H9 (cell line): ENCODE measurements around the gene SLIT1. TPM values are rescaled to one million over a fixed set of nuclear protein-coding genes. Genes with fewer than 3 reads are reported as not detected.

Source experiments
- DNase-seq: peaks from one replicate; pipeline ENCODE4 v3.0.0-alpha.2; 2017
- H2AFZ ChIP-seq: one replicate; pipeline ENCODE4 v1.6.1; 2013; ENCODE audit warnings: mild to moderate bottlenecking, low read length, control low read depth, moderate library complexity
- H2AK5ac ChIP-seq: 2 replicates; pipeline ENCODE4 v1.6.1; 2013; ENCODE audit warnings: low read length, control low read depth, mixed read lengths; ENCODE audit not compliant: insufficient read length
- H2BK120ac ChIP-seq: one replicate; pipeline ENCODE4 v1.6.1; 2013; ENCODE audit warnings: low read depth, mild to moderate bottlenecking, low read length, control low read depth, inconsistent platforms; ENCODE audit not compliant: poor library complexity, severe bottlenecking
- H2BK12ac ChIP-seq: 2 replicates; pipeline ENCODE4 v1.6.1; 2013; ENCODE audit warnings: low read length, control low read depth, mixed read lengths, low read depth; ENCODE audit not compliant: insufficient read length
- H2BK15ac ChIP-seq: 2 replicates; pipeline ENCODE4 v1.6.1; 2013; ENCODE audit warnings: low read depth, low read length, control low read depth
- H2BK20ac ChIP-seq: one replicate; pipeline ENCODE4 v1.6.1; 2013; ENCODE audit warnings: low read depth, mild to moderate bottlenecking, low read length, control low read depth, inconsistent platforms; ENCODE audit not compliant: poor library complexity, severe bottlenecking
- H2BK5ac ChIP-seq: 2 replicates; pipeline ENCODE4 v1.6.1; 2013; ENCODE audit warnings: low read length, control low read depth, mixed read lengths; ENCODE audit not compliant: insufficient read length
- H3K14ac ChIP-seq: 2 replicates; pipeline ENCODE4 v1.6.1; 2013; ENCODE audit warnings: low read length, control low read depth; ENCODE audit not compliant: insufficient read depth
- H3K18ac ChIP-seq: 2 replicates; pipeline ENCODE4 v1.6.1; 2013; ENCODE audit warnings: low read depth, mild to moderate bottlenecking, mixed read lengths, low read length, control low read depth; ENCODE audit not compliant: insufficient read length
- H3K23ac ChIP-seq: 2 replicates; pipeline ENCODE4 v1.6.1; 2013; ENCODE audit warnings: low read length, control low read depth, mixed read lengths, low read depth; ENCODE audit not compliant: insufficient read length
- H3K23me2 ChIP-seq: 2 replicates; pipeline ENCODE4 v1.6.1; 2013; ENCODE audit warnings: low read depth, mild to moderate bottlenecking, mixed read lengths, low read length, control low read depth; ENCODE audit not compliant: insufficient read length, poor library complexity, severe bottlenecking
- H3K27ac ChIP-seq: 2 replicates; pipeline ENCODE4 v1.5.1; 2013; ENCODE audit warnings: low read length, control low read depth, mixed read lengths, low read depth; ENCODE audit not compliant: insufficient read length
- H3K27me3 ChIP-seq: 2 replicates; pipeline ENCODE4 v1.6.1; 2013; ENCODE audit warnings: low read length, control low read depth, inconsistent platforms; ENCODE audit not compliant: insufficient read depth
- H3K4ac ChIP-seq: 2 replicates; pipeline ENCODE4 v1.6.1; 2013; ENCODE audit warnings: low read depth, mild to moderate bottlenecking, control low read depth, inconsistent platforms, low read length, moderate library complexity
- H3K4me1 ChIP-seq: 2 replicates; pipeline ENCODE4 v1.6.1; 2013; ENCODE audit warnings: low read length, control low read depth, inconsistent platforms; ENCODE audit not compliant: insufficient read depth
- H3K4me2 ChIP-seq: 2 replicates; pipeline ENCODE4 v1.6.1; 2013; ENCODE audit warnings: low read length, control low read depth, mixed read lengths; ENCODE audit not compliant: insufficient read length, insufficient read depth
- H3K56ac ChIP-seq: 2 replicates; pipeline ENCODE4 v1.6.1; 2013; ENCODE audit warnings: low read depth, mild to moderate bottlenecking, mixed read lengths, low read length, control low read depth; ENCODE audit not compliant: insufficient read length
- H3K79me1 ChIP-seq: 2 replicates; pipeline ENCODE4 v1.6.1; 2013; ENCODE audit warnings: low read depth, mild to moderate bottlenecking, moderate library complexity, low read length, control low read depth, inconsistent platforms; ENCODE audit not compliant: insufficient read depth, poor library complexity, severe bottlenecking
- H3K79me2 ChIP-seq: 2 replicates; pipeline ENCODE4 v1.6.1; 2013; ENCODE audit warnings: low read length, control low read depth, inconsistent platforms; ENCODE audit not compliant: insufficient read depth
- H3K9ac ChIP-seq: 2 replicates; pipeline ENCODE4 v1.6.1; 2013; ENCODE audit warnings: low read length, control low read depth, mixed read lengths; ENCODE audit not compliant: insufficient read length; ENCODE audit errors: extremely low read depth
- H3K9me3 ChIP-seq: one replicate; pipeline ENCODE4 v1.6.1; 2013; ENCODE audit warnings: low read depth, low read length, inconsistent platforms; ENCODE audit not compliant: control insufficient read depth
- H3T11ph ChIP-seq: one replicate; pipeline ENCODE4 v1.6.1; 2013; ENCODE audit warnings: mild to moderate bottlenecking, low read length, control low read depth, inconsistent platforms
- H4K20me1 ChIP-seq: one replicate; pipeline ENCODE4 v1.6.1; 2013; ENCODE audit not compliant: control insufficient read depth, insufficient read length, insufficient read depth
- H4K5ac ChIP-seq: 2 replicates; pipeline ENCODE4 v1.6.1; 2013; ENCODE audit warnings: low read depth, mild to moderate bottlenecking, mixed read lengths, low read length, control low read depth; ENCODE audit not compliant: insufficient read length
- H4K8ac ChIP-seq: replicated peaks from 2 replicates; pipeline ENCODE4 v1.6.1; 2013; ENCODE audit warnings: low read length, control low read depth, mixed read lengths, low read depth; ENCODE audit not compliant: insufficient read length
- H4K91ac ChIP-seq: 2 replicates; pipeline ENCODE4 v1.6.1; 2013; ENCODE audit warnings: low read depth, mild to moderate bottlenecking, moderate library complexity, mixed read lengths, low read length, control low read depth; ENCODE audit not compliant: insufficient read length
- H3K27ac Mint-ChIP-seq, 3 experiments: 2 replicates in 2 of 3; 3 replicates in 1 of 3; pipeline ENCODE4 v1.8.0; 2020 to 2021; ENCODE audit warnings: mixed read lengths in 3 of 3, mild to moderate bottlenecking in 1 of 3, moderate library complexity in 1 of 3
- H3K27me3 Mint-ChIP-seq: 2 replicates; pipeline ENCODE4 v1.8.0; 2021; ENCODE audit warnings: low read depth, mild to moderate bottlenecking, moderate library complexity, mixed read lengths
- H3K36me3 Mint-ChIP-seq, 3 experiments: 2 replicates in 2 of 3; 3 replicates in 1 of 3; pipeline ENCODE4 v1.8.0; 2020 to 2021; ENCODE audit warnings: low read depth in 3 of 3, mixed read lengths in 3 of 3; ENCODE audit not compliant: insufficient read depth in 1 of 3
- H3K4me1 Mint-ChIP-seq, 2 experiments: 2 replicates each; pipeline ENCODE4 v1.8.0; 2020; ENCODE audit warnings: mixed read lengths in 2 of 2
- H3K4me3 Mint-ChIP-seq, 2 experiments: 2 replicates in 1 of 2; 3 replicates in 1 of 2; pipeline ENCODE4 v1.8.0; 2020 to 2021; ENCODE audit warnings: mild to moderate bottlenecking in 2 of 2, mixed read lengths in 2 of 2, moderate library complexity in 1 of 2
- H3K9me3 Mint-ChIP-seq, 2 experiments: 2 replicates in 1 of 2; 3 replicates in 1 of 2; pipeline ENCODE4 v1.8.0; 2020; ENCODE audit warnings: mild to moderate bottlenecking in 2 of 2, mixed read lengths in 2 of 2, moderate library complexity in 1 of 2
- CTCF ChIP-seq: fragments of 200-600 bp; sonication (generic); conservative IDR thresholded peaks from 3 replicates; pipeline ENCODE4 v1.8.0; 2021; ENCODE audit warnings: antibody characterized with exemption, mild to moderate bottlenecking
- WGBS: extraction: QIAGEN DNeasy Blood & Tissue Kit; methylation state at CpG from one replicate; pipeline ENCODE4 v1.1.7; 2013; ENCODE audit warnings: missing lambda C conversion rate, low lambda C conversion rate, mixed read lengths; ENCODE audit not compliant: insufficient read length; ENCODE audit errors: extremely low coverage; 5-methylcytosine and 5-hydroxymethylcytosine counted together
- total RNA-seq: library from RNA; stranded (reverse); gene quantifications from 2 replicates; pipeline ENCODE4 v1.2.1, GENCODE V29; 2021

SLIT1 gene
- total RNA-seq, 1 experiment from 2014 or later, result 0.57 TPM

- Histone ChIP-seq H2AK5ac (no peak overlapping the region), H3K4me2 (no peak overlapping the region), H4K8ac (no peak overlapping the region), H3K4ac (no peak overlapping the region), H3K79me1 (no peaks in the 10 kb centered on the region), H3K9ac (no peak overlapping the region), H2BK20ac (no peak overlapping the region), H3K18ac (no peak overlapping the region), H3K4me1 (no peaks in the 10 kb centered on the region), H2AFZ (no peak overlapping the region), H3K9me3 (no peaks in the 10 kb centered on the region), H3K27me3 (no peaks in the 10 kb centered on the region), H2BK15ac (no peak overlapping the region), H4K5ac (no peak overlapping the region), H3T11ph (no peak overlapping the region), H3K14ac (no peak overlapping the region), H4K20me1 (no peaks in the 10 kb centered on the region), H2BK120ac (no peak overlapping the region), H3K23ac (no peak overlapping the region), H3K79me2 (no peaks in the 10 kb centered on the region), H3K23me2 (peaks cover under 1% of the 10 kb centered on the region), H2BK5ac (no peak overlapping the region), H3K56ac (no peak overlapping the region), H4K91ac (no peak overlapping the region), H2BK12ac (no peak overlapping the region), H3K27ac (no peak overlapping the region)
- DNase-seq, result no peak
- WGBS, result no CpG with 5 or more reads among the region's 5 CpGs
- peaks cover 6 to 22% of the 10 kb centered on the region in 2 experiments for H3K4me1 Mint-ChIP-seq
- no peaks in the 10 kb centered on the region for H3K9me3 Mint-ChIP-seq
- H3K27me3 Mint-ChIP-seq, result peaks cover 6% of the 10 kb centered on the region
- H3K27ac Mint-ChIP-seq, result no peak overlapping the region
- H3K4me3 Mint-ChIP-seq, result no peak overlapping the region
- H3K36me3 Mint-ChIP-seq, result no peaks in the 10 kb centered on the region
- TF ChIP-seq CTCF, result no peak
These were observed 11.4 kb downstream of the SLIT1 start for GRCh38 chr10:97174276-97174775.
